CD4-positive, alpha-beta T cell treated with Interleukin-10 for 1 hour (primary cell): ENCODE data around the gene GRIP1.

ENCODE experiments used
- DNase-seq: peaks from one replicate; pipeline ENCODE4 v3.0.0-alpha.2; 2020

GRIP1 gene

DNA sequence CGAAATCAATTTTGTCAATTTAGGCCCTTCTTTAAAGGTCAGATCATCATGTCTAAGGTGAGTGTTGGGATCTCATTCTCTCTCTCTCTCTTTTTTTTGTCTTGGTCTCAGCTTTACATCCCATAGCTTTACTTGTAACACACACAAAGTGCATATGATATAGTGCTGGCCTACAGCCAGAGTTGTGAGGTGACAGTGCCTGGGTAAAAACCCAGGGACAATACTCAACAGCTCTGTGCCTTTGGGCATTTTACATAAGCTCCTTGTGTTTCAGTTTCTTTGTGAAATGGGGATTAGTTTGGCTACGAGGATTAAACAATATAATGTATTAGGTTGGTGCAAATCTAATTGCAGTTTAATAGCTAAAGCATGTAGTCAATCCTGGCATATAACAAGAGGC lies 40.2 kb downstream of the GRIP1 start:
- no peak for DNase-seq

DNA sequence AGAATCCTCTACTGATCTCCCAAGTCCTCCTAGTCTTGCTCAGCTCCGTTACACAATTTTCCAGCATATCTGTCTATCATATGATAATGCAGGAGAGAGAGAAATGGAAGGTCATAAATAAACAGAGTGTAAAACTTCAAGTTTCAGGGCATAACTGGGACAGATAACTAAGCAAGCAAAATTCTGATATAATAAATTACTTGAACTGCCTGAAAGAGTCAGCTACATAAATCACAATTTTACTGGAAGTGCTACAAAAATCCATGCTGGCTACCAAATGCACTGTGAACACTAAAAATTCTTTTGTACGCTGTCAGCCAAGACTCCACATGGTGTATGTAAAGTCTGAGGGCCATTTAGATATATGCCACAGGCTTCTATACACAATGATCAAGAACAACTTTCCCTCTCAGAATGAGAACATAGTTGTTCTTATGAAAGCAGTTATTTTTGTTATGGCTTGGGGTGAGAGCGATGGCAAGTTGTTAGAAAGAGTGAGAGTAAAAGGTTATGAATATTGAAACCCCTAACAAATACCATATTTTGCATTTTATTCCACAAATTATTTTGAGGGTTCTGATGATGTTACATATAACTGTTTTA lies 41.1 kb downstream of the GRIP1 start:
- no peak for DNase-seq

DNA sequence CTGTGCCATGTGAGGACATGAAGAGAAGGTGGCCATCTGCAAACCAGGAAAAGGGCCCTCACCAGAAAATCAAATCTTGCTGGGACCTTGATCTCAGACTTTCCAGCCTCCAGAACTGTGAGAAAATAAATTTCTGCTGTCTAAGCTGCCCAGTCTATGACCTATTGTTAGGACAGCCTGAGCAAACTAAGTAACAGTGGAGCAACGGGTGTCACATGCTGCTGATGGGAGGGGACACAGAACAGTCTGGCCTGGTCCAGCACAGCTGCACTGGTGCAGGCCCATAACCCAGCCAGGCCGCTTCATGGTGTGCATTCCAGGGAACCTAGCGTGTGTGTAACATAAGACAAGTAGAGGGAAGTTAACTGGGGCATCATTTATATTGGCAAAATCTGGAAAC lies 42.1 kb downstream of the GRIP1 start:
- no peak for DNase-seq

DNA sequence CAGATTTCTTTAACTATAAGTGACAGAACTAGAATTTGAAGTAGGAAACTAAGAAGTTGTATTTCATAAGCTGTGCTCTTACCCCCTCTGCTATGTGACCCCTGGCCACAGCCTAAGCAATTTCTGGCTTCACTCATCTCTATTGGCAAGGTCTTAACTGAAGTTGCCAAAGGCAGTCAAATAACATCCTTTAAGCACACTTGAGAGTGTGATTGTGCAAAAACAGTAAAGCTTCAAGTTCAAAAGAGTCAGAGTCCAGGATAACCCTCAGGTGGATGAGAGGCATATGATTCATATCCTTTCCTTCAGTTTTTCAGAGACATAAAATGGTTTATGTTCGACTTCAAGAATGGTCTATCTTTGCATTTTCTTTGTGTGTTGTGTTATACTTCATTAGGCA lies 45.2 kb downstream of the GRIP1 start:
- no peak for DNase-seq

GRCh38 chr12:66629138-66629870 lies 49.6 kb downstream of the GRIP1 start:
- DNase-seq, result no peak

GRCh38 chr12:66627988-66628317 lies 50.9 kb downstream of the GRIP1 start:
- DNase-seq, result no peak

DNA sequence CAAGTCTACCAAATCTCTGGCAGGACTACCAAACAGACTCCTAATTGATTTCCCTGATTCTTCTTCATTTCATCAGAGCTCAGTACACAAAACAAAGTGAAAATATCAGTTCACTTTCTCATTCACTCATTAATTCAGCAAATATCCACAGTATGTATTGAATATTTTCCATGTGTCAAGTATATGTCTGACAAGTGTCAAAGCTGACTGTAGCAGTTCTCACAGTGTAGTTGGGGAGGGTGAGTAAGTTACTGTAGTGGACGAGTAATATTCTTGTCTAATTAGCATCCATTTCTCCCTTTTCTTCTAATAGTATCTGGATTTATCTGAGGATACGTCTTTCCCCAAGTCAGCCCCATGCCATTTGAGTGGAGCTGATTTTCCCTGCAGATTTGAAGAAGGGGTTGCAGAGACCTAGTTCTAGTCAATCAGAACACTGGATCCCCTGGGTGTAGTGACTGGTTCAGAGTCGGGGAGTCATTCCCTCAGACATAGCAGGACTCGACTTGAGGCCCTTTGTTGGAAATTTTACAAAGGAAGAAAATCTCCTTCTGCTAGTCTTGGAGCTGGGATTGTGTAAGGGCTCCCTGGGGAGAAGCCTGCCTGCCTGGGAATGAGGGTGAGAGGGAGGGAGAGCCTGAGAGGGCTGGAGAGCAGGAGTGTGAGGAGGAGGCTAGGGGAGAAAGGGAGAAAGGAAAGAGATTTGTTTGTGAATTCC lies 51.4 kb downstream of the GRIP1 start:
- no peak for DNase-seq

DNA sequence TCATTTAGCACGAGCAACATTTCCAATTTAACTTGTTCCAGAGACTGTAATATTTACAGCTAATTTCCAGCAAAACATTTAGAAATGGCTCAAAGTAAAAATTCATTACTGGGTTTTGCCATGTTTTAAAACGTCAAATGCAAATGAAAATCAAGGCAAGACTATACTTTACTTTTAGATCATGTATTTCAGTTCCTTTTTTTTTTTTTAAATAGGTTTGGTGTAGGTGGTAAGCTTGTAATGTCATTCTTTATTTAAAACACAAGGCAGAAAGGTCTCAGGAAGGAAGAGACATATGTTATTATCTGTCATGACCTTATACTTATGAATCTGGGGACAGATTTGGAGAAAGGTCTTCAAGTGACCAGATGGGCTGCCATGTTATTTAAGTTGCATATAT lies 54.1 kb downstream of the GRIP1 start:
- no peak for DNase-seq

GRCh38 chr12:66623455-66623854 lies 55.4 kb downstream of the GRIP1 start:
- DNase-seq, result no peak

DNA sequence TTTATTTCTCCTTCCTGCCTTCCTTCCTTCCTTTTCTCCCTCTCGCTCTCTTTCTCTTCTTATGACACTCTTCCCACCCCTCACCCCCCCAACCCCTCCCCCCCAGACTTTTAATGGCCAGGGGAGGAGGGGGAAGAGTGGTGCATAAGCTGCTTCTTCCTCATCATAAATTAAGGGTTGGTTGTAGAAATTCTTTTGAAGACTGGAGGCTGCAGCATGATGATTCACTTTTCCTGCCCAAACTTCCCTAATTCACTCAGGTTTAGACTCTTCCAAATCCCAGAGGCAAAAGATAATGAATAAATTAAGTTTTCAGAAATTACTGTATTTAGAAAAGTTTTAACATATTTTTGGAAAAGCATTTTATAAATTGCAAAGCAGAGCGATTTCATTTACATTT lies 58.2 kb downstream of the GRIP1 start:
- DNase-seq, result no peak

- DNase-seq, result no peak
These were observed 58.9 kb downstream of the GRIP1 start for GRCh38 chr12:66620026-66620425.

DNA sequence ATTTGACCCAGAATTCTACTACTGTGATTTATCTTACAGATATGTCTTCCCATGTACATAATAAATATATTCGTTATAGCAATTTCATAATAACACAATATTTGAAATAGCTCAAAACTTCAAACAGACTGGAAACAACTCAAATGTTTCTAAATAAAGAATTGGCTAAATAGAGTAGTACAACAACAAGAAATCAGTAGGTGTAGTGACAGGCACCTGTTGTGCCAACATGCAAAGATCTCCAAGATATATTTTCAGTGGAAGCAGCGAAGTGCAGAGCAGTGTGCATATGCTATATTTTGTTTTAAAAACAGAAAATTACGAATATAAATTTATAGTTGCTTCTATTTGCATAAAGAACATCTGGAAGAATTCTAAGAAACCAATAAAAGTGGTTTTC lies 60.9 kb downstream of the GRIP1 start:
- DNase-seq, result no peak

DNA sequence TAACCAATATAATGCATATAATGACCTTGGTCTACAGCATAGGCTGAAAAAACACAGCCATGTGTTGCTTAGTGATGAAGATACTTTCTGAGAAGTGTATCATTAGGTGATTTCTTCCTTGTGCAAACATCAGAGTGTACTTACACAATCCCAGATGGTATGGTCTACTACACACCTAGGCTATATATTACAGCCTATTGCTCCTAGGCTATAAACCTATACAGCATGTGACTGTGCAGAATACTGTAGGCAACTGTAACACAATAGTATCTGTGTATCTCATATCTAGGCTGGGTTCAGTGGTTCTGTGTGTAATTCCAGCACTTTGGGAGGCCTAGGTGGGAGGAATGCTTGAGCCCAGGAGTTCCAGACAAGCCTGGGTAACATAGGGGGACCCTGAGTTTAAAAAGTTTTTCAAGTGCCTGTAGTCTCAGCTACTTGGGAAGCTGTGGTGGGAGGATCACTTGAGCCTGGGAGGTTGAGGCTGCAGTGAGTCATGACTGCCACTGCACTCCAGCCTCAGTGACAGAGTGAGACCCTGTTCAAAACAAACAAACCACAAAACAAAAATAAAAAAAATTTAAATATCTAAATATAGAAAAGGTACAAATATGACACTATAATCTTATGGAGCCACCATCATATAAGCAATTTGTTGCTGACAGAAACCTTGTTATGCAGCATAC lies 66.6 kb downstream of the GRIP1 start:
- DNase-seq, result no peak

DNA sequence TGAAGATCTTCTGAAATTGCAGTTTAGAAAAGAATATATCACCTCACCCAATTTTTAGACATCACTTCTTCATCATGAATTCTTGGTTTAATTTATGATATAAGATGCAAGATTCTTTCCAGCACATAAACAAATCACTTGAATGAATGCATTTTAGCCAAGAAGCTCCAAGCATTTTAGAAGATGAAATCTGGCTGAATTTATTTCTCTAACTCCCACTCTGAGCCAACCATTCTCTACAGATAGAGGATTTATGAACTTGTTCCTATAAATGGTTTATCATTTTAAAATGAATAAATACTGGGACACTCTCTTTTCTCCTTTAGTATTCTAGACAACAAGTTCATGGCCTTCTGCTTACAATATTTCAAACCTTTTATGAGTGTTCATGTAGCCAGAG lies 71.7 kb downstream of the GRIP1 start:
- DNase-seq, result no peak

- no peak for DNase-seq
These were observed 73.6 kb downstream of the GRIP1 start for GRCh38 chr12:66605293-66605692.

GRCh38 chr12:66603981-66604479 lies 74.8 kb downstream of the GRIP1 start:
- no peak for DNase-seq

DNA sequence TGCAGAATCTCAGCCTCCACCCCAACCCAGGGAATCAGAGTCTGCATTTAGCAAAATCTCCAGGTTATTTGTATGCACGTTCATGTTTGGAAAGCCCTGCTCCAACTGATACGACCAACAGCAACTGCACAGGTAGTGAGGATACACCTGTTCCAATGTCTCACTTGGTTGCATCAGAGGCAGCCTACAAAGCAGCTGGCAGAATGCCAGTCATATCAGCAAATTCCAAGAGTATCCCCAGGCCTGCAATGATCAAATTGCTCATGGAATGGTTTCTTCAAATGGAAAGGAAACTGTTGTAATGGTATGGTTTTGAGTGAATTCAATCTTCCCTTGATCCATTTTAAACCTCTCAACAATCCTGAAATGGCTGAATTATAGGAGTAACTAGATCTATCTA lies 75.4 kb downstream of the GRIP1 start:
- no peak for DNase-seq

DNA sequence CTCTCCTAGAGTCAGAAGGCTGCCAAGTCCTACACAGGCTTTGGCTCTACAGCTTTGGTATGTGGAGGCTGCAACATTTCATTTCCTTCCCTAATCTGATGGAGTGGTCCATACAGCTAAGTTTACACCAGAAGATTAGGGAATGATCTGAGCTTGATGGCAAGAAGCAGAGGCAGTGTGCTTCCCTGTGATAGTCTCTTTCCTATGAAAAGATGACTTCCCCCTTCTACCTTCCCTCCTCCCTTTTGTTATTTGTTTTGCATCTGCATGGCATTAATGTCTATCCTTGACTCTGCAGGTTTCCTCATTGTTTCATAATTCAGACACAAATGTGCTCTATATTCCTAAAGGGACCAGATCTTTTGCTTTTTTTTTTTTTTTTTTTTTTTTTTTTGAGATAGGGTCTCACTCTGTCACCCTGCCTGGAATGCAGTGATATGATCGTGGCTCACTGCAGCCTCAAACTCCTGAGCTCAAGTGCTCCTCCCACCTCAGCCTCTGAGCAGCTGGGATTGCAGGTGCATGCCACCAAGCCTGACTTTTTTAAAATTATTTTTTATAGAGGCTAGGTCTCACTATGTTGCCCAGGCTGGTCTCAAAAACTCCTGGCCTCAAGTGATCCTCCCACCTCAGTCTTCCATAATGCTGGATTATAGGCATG lies 76.3 kb downstream of the GRIP1 start:
- no peak for DNase-seq

DNA sequence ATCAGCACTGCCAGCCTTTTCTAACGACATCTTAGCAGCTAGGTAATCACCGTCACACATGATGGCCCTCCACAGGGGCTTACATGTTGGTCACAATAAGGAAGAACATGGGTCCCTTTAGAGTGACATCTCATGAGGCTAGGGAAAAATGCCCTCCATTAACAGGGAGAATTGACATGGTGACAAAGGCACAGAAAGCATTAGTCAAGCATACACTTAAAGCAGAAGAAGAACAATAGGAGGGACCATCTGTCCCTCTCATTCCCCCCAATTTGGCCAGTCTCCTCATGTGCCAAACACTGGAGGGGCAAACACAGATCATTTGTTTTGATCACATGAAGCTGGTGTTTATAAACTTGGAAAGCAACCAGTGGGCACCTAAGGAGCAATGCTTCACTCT lies 78.0 kb downstream of the GRIP1 start:
- DNase-seq, result no peak

- DNase-seq, result no peak
These were observed 79.1 kb downstream of the GRIP1 start for GRCh38 chr12:66599816-66600215.

DNA sequence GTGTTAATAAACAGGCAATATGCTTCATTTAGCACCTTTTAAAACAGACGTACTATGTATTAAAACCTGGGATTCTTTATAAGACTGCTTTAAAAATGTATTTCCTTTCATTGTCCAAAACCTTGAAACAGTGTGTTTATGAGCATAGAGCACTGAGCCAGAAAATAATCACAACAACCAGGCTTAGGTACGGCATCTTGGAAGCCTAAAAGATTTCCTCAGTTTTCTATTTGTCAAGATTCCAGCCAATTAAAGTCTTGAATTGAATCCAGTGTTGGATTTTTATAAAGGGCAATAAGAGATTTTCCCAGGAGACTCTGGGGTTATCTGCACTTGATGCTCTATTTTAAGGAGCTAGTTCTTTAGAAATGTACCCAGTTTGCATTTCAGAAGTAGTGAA lies 80.3 kb downstream of the GRIP1 start:
- no peak for DNase-seq

GRCh38 chr12:66598079-66598478 lies 80.8 kb downstream of the GRIP1 start:
- DNase-seq, result no peak

DNA sequence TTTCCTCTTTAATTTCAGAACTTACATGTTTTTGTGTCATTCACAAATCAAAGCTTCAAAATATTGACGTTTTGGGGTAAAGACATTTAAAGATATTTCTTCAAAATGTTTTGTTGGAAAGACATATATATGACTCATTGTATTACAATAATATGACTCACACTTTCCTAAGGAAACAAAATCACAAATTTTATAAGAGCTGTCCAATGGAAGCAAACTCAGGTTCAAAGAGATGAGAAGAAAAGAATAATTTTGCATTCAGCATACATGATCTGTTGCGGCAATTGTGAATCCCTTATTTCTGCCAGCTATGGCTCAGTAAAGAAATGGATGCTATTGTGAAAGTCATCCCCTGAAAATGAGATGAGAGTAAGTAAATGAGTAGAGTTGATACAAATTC lies 82.7 kb downstream of the GRIP1 start:
- DNase-seq, result no peak
